ENCODE data around the gene PRPF38A. TPM values are rescaled to one million over a fixed set of nuclear protein-coding genes. Genes with fewer than 3 reads are reported as not detected.

PRPF38A gene, protein sequence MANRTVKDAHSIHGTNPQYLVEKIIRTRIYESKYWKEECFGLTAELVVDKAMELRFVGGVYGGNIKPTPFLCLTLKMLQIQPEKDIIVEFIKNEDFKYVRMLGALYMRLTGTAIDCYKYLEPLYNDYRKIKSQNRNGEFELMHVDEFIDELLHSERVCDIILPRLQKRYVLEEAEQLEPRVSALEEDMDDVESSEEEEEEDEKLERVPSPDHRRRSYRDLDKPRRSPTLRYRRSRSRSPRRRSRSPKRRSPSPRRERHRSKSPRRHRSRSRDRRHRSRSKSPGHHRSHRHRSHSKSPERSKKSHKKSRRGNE
- 10 to 100 TPM; 87.1 to 92.1 TPM for total RNA-seq

DNA sequence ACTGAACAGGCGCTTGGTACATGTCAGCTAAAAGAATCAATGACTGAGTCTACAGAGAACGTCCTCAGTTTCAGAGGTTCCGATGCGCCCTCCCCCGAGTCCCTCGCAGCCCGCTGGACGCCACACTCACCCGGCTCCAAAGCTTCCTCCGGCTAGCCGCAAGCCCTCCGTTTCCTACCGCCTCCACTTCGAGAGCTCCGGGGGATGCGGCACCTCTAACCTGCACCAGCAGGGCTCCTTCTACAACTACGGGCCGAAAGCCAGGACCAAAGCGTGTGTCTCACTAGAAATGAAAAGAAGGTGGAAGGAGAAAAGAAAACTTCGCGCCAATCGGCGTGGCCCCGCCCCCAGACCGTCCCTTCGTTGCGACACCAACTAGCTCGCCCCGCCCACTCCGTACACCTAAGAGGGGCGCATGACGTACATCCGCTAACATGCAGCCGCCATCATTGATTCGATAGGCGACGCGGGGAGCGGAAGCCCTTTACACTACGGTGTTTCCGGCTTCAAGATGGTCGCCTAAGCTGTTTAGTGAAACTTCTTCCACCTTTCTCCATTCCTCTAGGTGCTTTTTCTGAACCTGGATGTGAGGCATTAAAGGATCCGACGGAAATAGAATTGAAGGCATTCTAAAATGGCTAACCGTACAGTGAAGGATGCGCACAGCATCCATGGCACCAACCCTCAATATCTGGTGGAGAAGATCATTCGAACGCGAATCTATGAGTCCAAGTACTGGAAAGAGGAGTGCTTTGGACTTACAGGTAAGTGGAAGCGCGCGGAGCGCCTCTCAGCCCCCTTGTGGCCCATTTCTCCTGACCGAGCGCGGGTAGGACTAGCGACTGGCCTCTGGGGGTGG, at the start of gene PRPF38A, which contains the start of gene ORC1:
Gene PRPF38A, plus strand, starts transcription at position 487 of the 859 bp plus-strand sequence. Its CDS starts 148 bp downstream, at position 635.
Gene ORC1, minus strand, starts transcription at position 308 of the 859 bp plus-strand sequence. CDS start 2,200 bp downstream, outside the sequence.
- Mint-ChIP-seq H3K4me3 (peak within 1 kb of the TSS; percentile 100), H3K36me3 (peaks cover 35% of the 10 kb centered on the region), H3K9me3 (no peaks in the 10 kb centered on the region), H3K27me3 (no peaks in the 10 kb centered on the region), H3K4me1 (peaks cover 45% of the 10 kb centered on the region), H3K27ac (peak within 1 kb of the TSS; percentile 100)
- ATAC-seq (ENCODE audit: low read depth): peak; percentile 92
- peak; percentile 96 for DNase-seq
- POLR2A ChIA-PET: interaction anchor here (0.5 to 3.4 kb wide), 23 partner anchors 9 to 356 kb away, joined by 3 to 34 read pairs (median 5); partner anchors contain the start of genes BTF3L4, CC2D1B, COA7 and GPX7

DNA sequence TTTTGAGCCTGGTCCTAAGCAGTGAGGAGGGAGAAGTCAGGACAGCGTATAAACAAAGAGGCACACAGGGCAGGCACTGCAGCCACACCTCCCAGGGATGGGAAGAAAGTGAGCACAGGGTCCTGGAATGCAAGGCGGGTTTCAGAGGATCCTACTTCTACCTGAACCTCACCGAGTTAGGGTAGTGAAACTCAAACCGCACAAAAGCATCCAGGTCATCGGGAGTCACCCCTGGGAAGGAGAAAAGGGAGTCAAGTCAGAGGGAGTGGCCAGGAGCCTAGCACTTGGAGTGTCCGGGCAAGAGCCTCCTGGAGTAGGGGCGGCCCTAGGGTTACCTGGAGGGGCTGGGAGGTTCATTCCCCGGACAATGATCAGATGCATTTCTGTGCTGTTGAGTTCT, 49.0 kb upstream of the PRPF38A start:
- Mint-ChIP-seq H3K27me3 (no peaks in the 10 kb centered on the region), H3K9me3 (no peaks in the 10 kb centered on the region), H3K27ac (no peak overlapping the region), H3K4me1 (peaks cover 5% of the 10 kb centered on the region), H3K4me3 (no peak overlapping the region), H3K36me3 (peaks cover 19% of the 10 kb centered on the region)
- no peak for DNase-seq
- no peak for ATAC-seq (ENCODE audit: low read depth)
- POLR2A ChIA-PET: no interaction called here

DNA sequence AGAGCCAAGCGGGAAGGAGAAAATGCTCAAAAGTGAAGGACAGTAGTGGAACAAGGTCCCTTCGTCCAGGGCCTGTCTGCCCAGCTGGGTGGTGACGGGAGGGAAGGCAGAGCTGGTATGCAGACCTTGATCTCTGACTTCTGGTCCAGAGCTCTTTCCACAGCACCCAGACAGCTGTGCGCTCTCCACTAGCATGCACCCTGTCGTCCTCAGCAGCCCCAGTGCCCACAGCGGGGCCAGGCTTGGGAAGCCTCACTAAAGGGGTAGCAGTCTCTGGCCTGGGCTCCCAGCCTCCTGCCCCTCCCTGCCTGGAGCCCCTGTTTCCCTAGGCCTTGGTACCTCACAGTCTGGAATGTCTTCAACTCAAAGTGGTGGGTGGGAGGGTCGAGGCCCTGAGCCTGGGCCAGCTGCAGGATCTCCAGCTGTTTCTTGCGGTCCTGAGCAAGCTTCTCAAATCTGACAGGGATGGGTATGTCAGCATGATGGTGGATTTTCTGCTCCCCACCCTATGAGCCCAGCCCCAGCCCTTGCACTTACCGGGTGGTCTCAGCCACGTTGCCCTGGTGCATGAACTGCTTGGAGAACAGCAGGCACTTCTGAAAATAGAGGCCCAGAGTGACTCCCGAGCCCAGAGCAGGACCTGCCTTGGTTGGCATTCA, 48.4 kb upstream of the PRPF38A start:
- DNase-seq (no peak), ATAC-seq (ENCODE audit: low read depth) (no peak)
- peaks cover 19% of the 10 kb centered on the region for H3K36me3 Mint-ChIP-seq
- POLR2A ChIA-PET: no interaction called here
- peaks cover 5% of the 10 kb centered on the region for H3K4me1 Mint-ChIP-seq
- H3K27ac Mint-ChIP-seq: no peak overlapping the region
- H3K4me3 Mint-ChIP-seq: no peak overlapping the region
- no peaks in the 10 kb centered on the region for H3K27me3 Mint-ChIP-seq
- H3K9me3 Mint-ChIP-seq: no peaks in the 10 kb centered on the region

DNA sequence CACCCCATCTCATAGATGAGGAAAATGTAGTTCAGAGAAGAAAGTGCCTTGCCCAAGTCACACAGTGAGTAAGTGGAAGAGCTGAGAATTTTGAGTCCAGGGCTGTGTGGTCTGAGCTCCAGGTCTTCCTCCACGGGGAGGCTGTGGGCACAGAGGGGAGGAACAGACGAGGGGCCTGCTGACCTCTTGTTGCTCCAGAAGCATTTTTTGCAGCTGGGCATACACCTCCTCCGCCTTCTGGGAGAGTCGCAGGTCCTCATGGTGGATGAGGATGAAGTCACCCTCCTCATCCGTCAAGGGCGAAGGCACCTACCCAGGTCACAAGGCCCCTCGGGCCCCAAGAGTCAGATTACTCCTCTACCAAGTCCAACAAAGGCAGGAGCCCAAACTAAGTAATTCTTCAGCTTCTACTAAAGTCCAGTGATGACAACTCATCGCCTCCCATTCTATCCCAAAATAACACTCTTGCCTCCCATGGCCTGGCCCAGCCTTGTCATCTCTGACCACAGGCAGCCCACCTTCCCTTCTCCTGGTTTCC, 47.5 kb upstream of the PRPF38A start:
- ATAC-seq (ENCODE audit: low read depth) (no peak), DNase-seq (no peak)
- H3K27me3 Mint-ChIP-seq: no peaks in the 10 kb centered on the region
- H3K36me3 Mint-ChIP-seq: peaks cover 25% of the 10 kb centered on the region
- H3K27ac Mint-ChIP-seq: no peak overlapping the region
- H3K9me3 Mint-ChIP-seq: no peaks in the 10 kb centered on the region
- peaks cover 7% of the 10 kb centered on the region for H3K4me1 Mint-ChIP-seq
- POLR2A ChIA-PET: no interaction called here
- H3K4me3 Mint-ChIP-seq: no peak overlapping the region

DNA sequence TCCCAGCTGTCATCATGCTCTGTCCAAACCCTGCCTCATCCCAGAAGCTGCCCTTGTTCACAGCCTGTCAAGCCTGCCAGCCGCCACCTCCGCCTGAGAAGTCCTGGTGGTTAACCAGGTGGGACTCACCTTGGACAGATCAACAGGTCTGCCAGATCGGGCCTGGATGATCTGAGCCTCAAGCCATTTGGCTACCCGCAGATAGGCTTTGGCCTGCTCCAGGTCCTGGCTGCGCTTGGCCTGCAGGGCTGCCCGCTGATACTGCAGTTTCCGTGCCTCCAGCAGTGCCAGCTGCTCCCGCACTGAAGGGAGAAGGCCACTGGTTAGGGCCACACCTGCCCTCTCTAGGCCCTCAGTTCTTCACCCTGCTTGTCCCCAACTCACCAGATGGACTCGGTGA, 47.0 kb upstream of the PRPF38A start:
- POLR2A ChIA-PET: no interaction called here
- DNase-seq (no peak), ATAC-seq (ENCODE audit: low read depth) (no peak)
- H3K27me3 Mint-ChIP-seq: no peaks in the 10 kb centered on the region
- no peak overlapping the region for H3K4me3 Mint-ChIP-seq
- H3K27ac Mint-ChIP-seq: no peak overlapping the region
- peaks cover 27% of the 10 kb centered on the region for H3K36me3 Mint-ChIP-seq
- no peaks in the 10 kb centered on the region for H3K9me3 Mint-ChIP-seq
- H3K4me1 Mint-ChIP-seq: peaks cover 7% of the 10 kb centered on the region

DNA sequence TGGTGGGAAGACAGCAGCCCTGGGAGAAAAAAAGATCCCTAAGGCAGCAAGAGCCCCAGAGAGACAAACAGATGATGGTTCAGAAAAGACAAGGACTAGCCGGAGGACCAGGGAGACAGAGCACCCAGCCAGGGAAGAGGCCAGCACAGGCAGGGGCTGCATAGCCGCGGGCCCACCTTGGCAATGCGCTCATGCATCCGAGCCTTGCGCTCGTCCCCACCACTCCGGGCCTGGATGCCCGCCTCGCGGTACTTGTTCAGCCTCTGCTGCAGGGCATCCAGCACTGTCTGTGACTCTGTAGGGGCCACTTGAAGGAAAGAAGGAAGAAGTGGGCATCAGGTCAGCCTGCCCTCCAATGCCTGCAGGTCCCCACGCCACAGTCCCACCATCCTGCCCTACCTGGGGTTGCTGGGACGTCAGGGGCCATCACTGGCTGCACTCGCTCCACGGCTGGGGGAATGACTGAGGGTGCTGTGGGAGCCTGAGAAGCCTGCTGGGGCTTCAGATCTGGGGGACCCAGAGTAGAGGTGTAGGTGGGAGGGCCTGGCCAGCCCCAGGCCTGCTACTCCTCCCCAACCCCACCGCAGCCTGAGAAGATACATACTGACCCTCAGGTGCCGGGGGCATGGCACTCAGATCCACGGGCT, 45.4 kb upstream of the PRPF38A start:
- H3K27me3 Mint-ChIP-seq: no peaks in the 10 kb centered on the region
- H3K4me1 Mint-ChIP-seq: peaks cover 10% of the 10 kb centered on the region
- H3K27ac Mint-ChIP-seq: no peak overlapping the region
- ATAC-seq (ENCODE audit: low read depth) (no peak), DNase-seq (no peak)
- POLR2A ChIA-PET: no interaction called here
- H3K9me3 Mint-ChIP-seq: no peaks in the 10 kb centered on the region
- peaks cover 27% of the 10 kb centered on the region for H3K36me3 Mint-ChIP-seq
- H3K4me3 Mint-ChIP-seq: no peak overlapping the region

DNA sequence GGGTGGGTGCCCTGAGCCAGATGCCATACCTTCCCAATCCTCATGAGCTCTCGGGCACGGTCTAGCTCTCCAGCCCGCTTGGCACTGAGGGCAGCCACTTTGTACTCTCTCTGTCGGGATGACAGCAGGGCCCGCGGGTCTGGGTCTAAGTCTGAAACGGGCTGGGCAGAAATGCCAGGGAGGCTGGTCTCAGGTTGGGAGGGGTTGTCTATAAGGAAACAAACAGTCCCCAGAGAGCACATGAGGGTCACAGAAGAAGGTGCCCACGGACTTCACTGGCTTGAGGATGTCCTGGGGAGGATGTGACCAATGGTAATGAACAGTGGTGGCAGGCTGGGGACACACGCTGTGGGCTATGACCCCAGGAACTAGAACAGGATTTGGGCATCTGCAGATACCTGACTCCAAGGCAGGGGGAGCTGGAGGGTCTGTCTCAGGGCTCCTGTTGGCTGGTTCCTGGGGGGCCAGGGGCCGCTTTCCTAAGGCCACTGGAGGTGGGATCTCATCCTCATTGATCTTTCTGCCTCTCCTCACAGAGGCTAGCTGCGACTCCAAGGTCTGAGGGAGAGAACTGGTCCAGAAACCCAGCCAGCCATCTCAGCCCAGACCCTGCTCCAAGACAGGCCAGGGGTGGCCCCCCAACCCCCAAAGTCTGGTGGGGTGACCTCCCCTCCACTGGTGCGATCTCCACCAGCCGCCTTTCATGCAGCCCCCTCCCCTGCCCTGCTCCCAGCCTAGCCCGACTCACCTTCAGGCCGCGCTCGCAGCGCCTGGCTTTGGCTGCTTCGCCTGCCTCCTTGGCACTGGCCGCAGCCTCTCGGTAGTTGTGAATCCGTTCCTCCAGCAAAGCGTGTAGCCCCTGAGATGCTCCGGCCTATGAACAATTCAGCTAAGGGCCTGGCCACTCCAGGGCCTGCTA, 44.5 kb upstream of the PRPF38A start:
- no peaks in the 10 kb centered on the region for H3K27me3 Mint-ChIP-seq
- H3K36me3 Mint-ChIP-seq: peaks cover 28% of the 10 kb centered on the region
- POLR2A ChIA-PET: interaction anchor here (0.8 kb wide), 1 partner anchor 8 kb away, joined by 3 read pairs; no protein-coding TSS in a partner anchor
- no peak overlapping the region for H3K27ac Mint-ChIP-seq
- no peaks in the 10 kb centered on the region for H3K9me3 Mint-ChIP-seq
- ATAC-seq (ENCODE audit: low read depth): no peak
- DNase-seq: no peak
- peaks cover 17% of the 10 kb centered on the region for H3K4me1 Mint-ChIP-seq
- no peak overlapping the region for H3K4me3 Mint-ChIP-seq

DNA sequence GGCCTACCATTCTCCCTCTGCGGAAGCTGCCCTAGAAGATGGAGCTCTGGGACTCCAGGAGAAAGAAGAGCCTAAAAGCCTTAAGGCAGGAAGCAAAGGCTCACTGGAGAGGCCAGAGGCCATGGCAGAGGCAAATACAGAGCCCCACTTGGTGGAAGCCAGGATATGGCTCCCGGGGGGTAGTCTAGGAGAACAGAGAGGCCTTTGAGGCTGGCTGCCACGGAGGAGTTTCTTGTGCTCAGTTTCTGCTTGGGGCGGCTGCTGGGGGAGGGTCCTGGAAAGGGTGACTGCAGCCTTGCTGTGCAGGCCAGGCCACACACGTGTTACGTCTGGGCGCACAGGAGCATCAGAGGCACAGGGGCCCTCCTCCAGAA, 43.8 kb upstream of the PRPF38A start:
- H3K4me1 Mint-ChIP-seq: peaks cover 20% of the 10 kb centered on the region
- ATAC-seq (ENCODE audit: low read depth): no peak
- H3K9me3 Mint-ChIP-seq: no peaks in the 10 kb centered on the region
- no peak overlapping the region for H3K4me3 Mint-ChIP-seq
- peaks cover 33% of the 10 kb centered on the region for H3K36me3 Mint-ChIP-seq
- POLR2A ChIA-PET: no interaction called here
- no peak for DNase-seq
- no peaks in the 10 kb centered on the region for H3K27me3 Mint-ChIP-seq
- no peak overlapping the region for H3K27ac Mint-ChIP-seq

DNA sequence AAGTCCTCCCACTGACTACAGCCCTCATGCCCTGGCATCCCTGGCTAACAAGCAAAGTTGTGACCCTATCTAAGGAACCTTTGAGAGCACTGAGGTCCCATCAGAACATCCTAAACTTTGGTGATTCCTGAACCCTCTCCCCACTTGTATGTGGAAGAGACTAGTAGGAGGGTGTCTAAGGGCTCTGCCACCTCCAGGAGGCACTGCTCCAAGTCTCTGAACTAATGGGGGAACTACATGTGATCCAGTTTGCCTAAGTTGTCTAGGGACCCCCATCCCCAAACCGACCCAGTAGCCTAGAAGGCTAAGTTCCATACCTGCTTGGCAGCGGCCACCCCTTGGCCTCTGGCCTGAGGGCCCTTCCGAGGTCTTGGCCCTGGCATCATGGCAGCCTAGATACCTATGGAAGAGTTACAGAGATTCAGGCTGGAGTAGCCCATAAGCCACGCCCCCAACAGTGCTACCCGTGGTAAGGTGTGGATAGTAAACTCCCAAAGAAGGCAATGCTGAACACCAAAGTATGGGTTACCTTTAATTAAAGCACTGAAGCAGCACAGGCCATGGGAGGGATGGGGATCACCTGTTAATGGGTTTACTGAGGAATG, 40.1 kb upstream of the PRPF38A start:
- H3K4me1 Mint-ChIP-seq: peaks cover 34% of the 10 kb centered on the region
- ATAC-seq (ENCODE audit: low read depth): no peak
- H3K27ac Mint-ChIP-seq: peak overlapping the region; percentile 98
- POLR2A ChIA-PET: interaction anchor here (1.2 to 4.6 kb wide), 5 partner anchors 11 to 339 kb away, joined by 3 to 34 read pairs (median 6); partner anchors contain the start of genes ORC1 and PRPF38A
- no peak for DNase-seq
- H3K4me3 Mint-ChIP-seq: peak overlapping the region; percentile 98
- H3K36me3 Mint-ChIP-seq: peaks cover 25% of the 10 kb centered on the region
- no peaks in the 10 kb centered on the region for H3K9me3 Mint-ChIP-seq
- H3K27me3 Mint-ChIP-seq: no peaks in the 10 kb centered on the region

DNA sequence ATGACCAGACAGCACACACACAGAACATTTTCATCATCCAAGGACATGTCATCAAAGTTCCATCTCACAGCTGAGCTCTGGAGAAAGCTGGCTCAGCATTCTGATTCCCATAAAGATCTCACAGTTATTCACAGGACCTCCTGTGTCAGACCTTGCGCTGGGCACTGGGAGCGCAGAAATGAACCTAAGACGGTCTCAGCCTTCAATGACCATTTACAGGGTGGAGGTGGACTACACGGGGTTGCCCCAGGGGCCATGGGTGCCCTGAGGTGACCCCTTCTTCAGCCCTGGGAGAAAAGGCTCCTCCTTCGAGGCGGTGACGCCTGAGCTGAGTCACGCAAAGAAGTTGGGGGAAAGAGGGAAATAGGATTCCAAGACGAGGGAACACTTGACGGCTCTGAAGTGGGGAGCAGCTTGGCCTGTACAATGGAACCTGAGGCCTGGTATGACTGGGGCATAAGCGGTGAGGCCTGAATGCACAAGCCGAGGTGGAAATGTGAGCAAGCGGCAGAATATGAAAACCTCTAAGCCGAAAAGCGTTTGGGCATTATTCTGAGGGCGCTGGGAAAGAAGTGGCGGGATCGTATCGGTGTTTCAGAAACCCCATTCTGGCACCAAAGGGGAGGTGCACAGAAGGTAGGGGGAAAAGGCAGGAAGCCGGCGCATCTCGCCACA, 39.2 kb upstream of the PRPF38A start:
- ATAC-seq (ENCODE audit: low read depth) (no peak), DNase-seq (no peak)
- peaks cover 23% of the 10 kb centered on the region for H3K36me3 Mint-ChIP-seq
- POLR2A ChIA-PET: interaction anchor here (0.6 to 4.6 kb wide), 13 partner anchors 11 to 636 kb away, joined by 3 to 34 read pairs (median 4); partner anchors contain the start of genes BTF3L4, ORC1, PRPF38A and TUT4
- no peaks in the 10 kb centered on the region for H3K27me3 Mint-ChIP-seq
- H3K4me3 Mint-ChIP-seq: peak overlapping the region; percentile 98
- H3K4me1 Mint-ChIP-seq: peaks cover 34% of the 10 kb centered on the region
- no peaks in the 10 kb centered on the region for H3K9me3 Mint-ChIP-seq
- H3K27ac Mint-ChIP-seq: peak overlapping the region; percentile 98
